K562 (cell line): ENCODE data around the gene FIZ1. TPM values are rescaled to one million over a fixed set of nuclear protein-coding genes. Genes with fewer than 3 reads are reported as not detected.

Experiments used
- AFF1 ChIP-seq, 2 experiments: fragments of 450-650 bp; IDR thresholded peaks; 2 replicates each; pipeline ENCODE4 v1.6.1; 2018; ENCODE audit warnings: mild to moderate bottlenecking in 2 of 2, low read depth in 1 of 2; ENCODE audit not compliant: partially characterized antibody in 2 of 2
- EP300 ChIP-seq: IDR thresholded peaks from 2 replicates; pipeline ENCODE4 v1.6.1; 2012; ENCODE audit warnings: low read length, improper control_type of control experiment
- EWSR1 ChIP-seq: fragments of 450-650 bp; IDR thresholded peaks from 2 replicates; pipeline ENCODE4 v1.6.1; 2018; ENCODE audit warnings: borderline replicate concordance, mild to moderate bottlenecking, low read depth, moderate library complexity; ENCODE audit not compliant: partially characterized antibody
- FIP1L1 ChIP-seq: fragments of 200-400 bp; formaldehyde crosslinking; IDR thresholded peaks from 2 replicates; pipeline ENCODE4 v1.6.1; 2018; ENCODE audit warnings: mild to moderate bottlenecking, low read depth, low read length; ENCODE audit not compliant: poor library complexity, severe bottlenecking
- MBD2 ChIP-seq: sonication (generic); IDR thresholded peaks from 2 replicates; pipeline ENCODE4 v1.6.1; 2016; ENCODE audit warnings: low read depth, borderline replicate concordance
- NCOA4 ChIP-seq: fragments of 450-650 bp; IDR thresholded peaks from 2 replicates; pipeline ENCODE4 v1.6.1; 2018; ENCODE audit warnings: mild to moderate bottlenecking; ENCODE audit not compliant: partially characterized antibody
- NCOR1 ChIP-seq: fragments of 450-650 bp; IDR thresholded peaks from 2 replicates; pipeline ENCODE4 v1.6.1; 2016; ENCODE audit warnings: mild to moderate bottlenecking, moderate library complexity
- SAFB2 ChIP-seq: fragments of 200-400 bp; formaldehyde crosslinking; IDR thresholded peaks from 2 replicates; pipeline ENCODE4 v1.6.1; 2018; ENCODE audit warnings: borderline replicate concordance, low read length, low read depth, moderate library complexity; ENCODE audit not compliant: severe bottlenecking
- SMARCB1 ChIP-seq: IDR thresholded peaks from 2 replicates; pipeline ENCODE4 v1.6.1; 2011; ENCODE audit warnings: improper control_type of control experiment, low read depth; ENCODE audit not compliant: insufficient read length
- USF1 ChIP-seq: sonication (generic); formaldehyde crosslinking; IDR thresholded peaks from 2 replicates; pipeline ENCODE4 v1.9.0; 2022; ENCODE audit warnings: mild to moderate bottlenecking, missing genetic modification reagents
- XRCC3 ChIP-seq: fragments of 450-650 bp; IDR thresholded peaks from 2 replicates; pipeline ENCODE4 v1.6.1; 2017; ENCODE audit warnings: mild to moderate bottlenecking, moderate library complexity
- ZNF318 ChIP-seq, 2 experiments: fragments of 450-650 bp; IDR thresholded peaks; 2 replicates each; pipeline ENCODE4 v1.6.1; 2016; ENCODE audit warnings: mild to moderate bottlenecking in 2 of 2, borderline replicate concordance in 1 of 2, low read depth in 1 of 2, moderate library complexity in 1 of 2
- ZSCAN29 ChIP-seq: fragments of 450-650 bp; IDR thresholded peaks from 2 replicates; pipeline ENCODE4 v1.6.1; 2017
- polyA plus RNA-seq, 8 experiments: library from polyadenylated mRNA; depleted of rRNA in 4 of 8; stranded (reverse) in 5 of 8; unstranded in 3 of 8; fragments of >200 nt; fragmentation: Nextera tagmentation in 2 of 8; fragmentation: Illumina TruSeq in 1 of 8; extraction: Ambion mirVana in 2 of 8; extraction: Trizol in 1 of 8; gene quantifications; 2 replicates each; pipeline versions ENCODE4 v1.2.1 to v1.2.3, GENCODE V29; 2011 to 2014; ENCODE audit warnings: inconsistent platforms in 1 of 8, missing spikeins in 1 of 8
- total RNA-seq, 7 experiments: library from RNA; depleted of rRNA in 6 of 7; stranded (reverse); fragments of >200 nt in 6 of 7; fragmentation: Illumina TruSeq in 2 of 7; extraction: Trizol in 2 of 7; gene quantifications; 2 replicates each; pipeline versions ENCODE4 v1.2.1 to v1.2.3, GENCODE V29; 2011 to 2021; ENCODE audit warnings: low replicate concordance in 1 of 7

The FIZ1 gene
- total and polyA plus RNA-seq, 9 of the 15 experiments (the other 6 are each of a cell fraction or from before 2014, with no cell fraction given): 0.79 to 17.5 (median 5.5) TPM

- TF ChIP-seq ZNF318 (IDR thresholded peaks at IDR 0.05; ENCODE audit: borderline replicate concordance in 1 of 2, low read depth in 1 of 2): no peak
- TF ChIP-seq SAFB2: no peak
- peak; percentile 79 for TF ChIP-seq FIP1L1
- peak; percentile 33; the same call in 1 of the 2 replicates for TF ChIP-seq EP300
- no peak for TF ChIP-seq XRCC3
- TF ChIP-seq SMARCB1: no peak
- TF ChIP-seq USF1 (CRISPR knock-in tag): no peak
- TF ChIP-seq AFF1 (IDR thresholded peaks at IDR 0.05; ENCODE audit: low read depth in 1 of 2, partially characterized antibody in 2 of 2): peak in 1 of 2 experiments; percentile 27
- no peak for TF ChIP-seq ZSCAN29
- no peak for TF ChIP-seq NCOA4
- TF ChIP-seq NCOR1: 0 out of 2 replicates have a peak, but pooled peaks have one; percentile 16
- TF ChIP-seq MBD2: peak; percentile 65; the same call in 1 of the 2 replicates
- TF ChIP-seq EWSR1: no peak
Observed at GRCh38 chr19:55643003-55643886, 43.9 kb upstream of the FIZ1 start, which contains the start of gene ZNF581 (continued).
